Osteocyte (in vitro differentiated cells): ENCODE results near the gene COX7A2. TPM values are rescaled to one million over a fixed set of nuclear protein-coding genes. Genes with fewer than 3 reads are reported as not detected.
A peak's percentile ranks its signal among the peaks of the same experiment; 100 is the strongest.

Experiments used
- DNase-seq: peaks from one replicate; pipeline ENCODE4 v3.0.0; 2021; ENCODE audit warnings: mixed read lengths; ENCODE audit not compliant: unreplicated experiment; ENCODE audit errors: extremely low spot score
- H3K27ac Mint-ChIP-seq: one replicate; pipeline ENCODE4 v1.8.0; 2021; ENCODE audit warnings: mild to moderate bottlenecking, mixed read lengths; ENCODE audit not compliant: unreplicated experiment
- H3K27me3 Mint-ChIP-seq: one replicate; pipeline ENCODE4 v1.8.0; 2021; ENCODE audit warnings: mixed read lengths; ENCODE audit not compliant: unreplicated experiment
- H3K36me3 Mint-ChIP-seq: one replicate; pipeline ENCODE4 v1.8.0; 2021; ENCODE audit warnings: mixed read lengths; ENCODE audit not compliant: unreplicated experiment
- H3K4me1 Mint-ChIP-seq: one replicate; pipeline ENCODE4 v1.8.0; 2021; ENCODE audit warnings: mixed read lengths; ENCODE audit not compliant: unreplicated experiment
- H3K4me3 Mint-ChIP-seq: one replicate; pipeline ENCODE4 v1.8.0; 2021; ENCODE audit warnings: mild to moderate bottlenecking, moderate library complexity, mixed read lengths; ENCODE audit not compliant: unreplicated experiment
- H3K9me3 Mint-ChIP-seq: one replicate; pipeline ENCODE4 v1.8.0; 2021; ENCODE audit warnings: mixed read lengths; ENCODE audit not compliant: unreplicated experiment
- CTCF ChIP-seq: fragments of 200-600 bp; sonication (generic); IDR thresholded peaks from 2 replicates; pipeline ENCODE4 v1.5.0; 2021; ENCODE audit warnings: antibody characterized with exemption, mild to moderate bottlenecking, moderate library complexity
- total RNA-seq: library from RNA; stranded (reverse); gene quantifications from 2 replicates; pipeline ENCODE4 v1.2.1, GENCODE V29; 2021

COX7A2 gene
- total RNA-seq, 1 donor from 2014 or later = 253 TPM

GRCh38 chr6:75246386-75246785, 2.8 kb upstream of the COX7A2 start:
- no peaks in the 10 kb centered on the region for H3K9me3 Mint-ChIP-seq
- no peaks in the 10 kb centered on the region for H3K27me3 Mint-ChIP-seq
- no peak for DNase-seq
- H3K36me3 Mint-ChIP-seq = peaks cover 6% of the 10 kb centered on the region
- no peak overlapping the region for H3K27ac Mint-ChIP-seq
- TF ChIP-seq CTCF = no peak
- no peak overlapping the region for H3K4me3 Mint-ChIP-seq
- peaks cover 25% of the 10 kb centered on the region for H3K4me1 Mint-ChIP-seq

GRCh38 chr6:75244063-75244584, 523 bp upstream of the COX7A2 start:
- H3K9me3 Mint-ChIP-seq = no peaks in the 10 kb centered on the region
- peak overlapping the region; percentile 97 for H3K4me3 Mint-ChIP-seq
- peak overlapping the region; percentile 98 for H3K27ac Mint-ChIP-seq
- no peak for TF ChIP-seq CTCF
- no peaks in the 10 kb centered on the region for H3K27me3 Mint-ChIP-seq
- peaks cover 31% of the 10 kb centered on the region for H3K4me1 Mint-ChIP-seq
- peaks cover 20% of the 10 kb centered on the region for H3K36me3 Mint-ChIP-seq
- no peak for DNase-seq

GRCh38 chr6:75236630-75237029, 7.0 kb downstream of the COX7A2 start:
- no peak for TF ChIP-seq CTCF
- Mint-ChIP-seq H3K9me3 (no peaks in the 10 kb centered on the region), H3K4me1 (peaks cover 11% of the 10 kb centered on the region), H3K36me3 (peaks cover 38% of the 10 kb centered on the region), H3K27ac (no peak overlapping the region), H3K27me3 (no peaks in the 10 kb centered on the region), H3K4me3 (no peak overlapping the region)
- no peak for DNase-seq

GRCh38 chr6:75235271-75235670, 8.3 kb downstream of the COX7A2 start:
- TF ChIP-seq CTCF = no peak
- Mint-ChIP-seq H3K4me1 (peaks cover 6% of the 10 kb centered on the region), H3K27ac (no peak overlapping the region), H3K36me3 (peaks cover 27% of the 10 kb centered on the region), H3K9me3 (no peaks in the 10 kb centered on the region), H3K27me3 (no peaks in the 10 kb centered on the region), H3K4me3 (no peak overlapping the region)
- no peak for DNase-seq

GRCh38 chr6:75234126-75234865, 9.3 kb downstream of the COX7A2 start:
- no peak for TF ChIP-seq CTCF
- Mint-ChIP-seq H3K9me3 (no peaks in the 10 kb centered on the region), H3K27ac (no peak overlapping the region), H3K36me3 (peaks cover 20% of the 10 kb centered on the region), H3K4me3 (no peak overlapping the region), H3K4me1 (peaks cover 6% of the 10 kb centered on the region), H3K27me3 (no peaks in the 10 kb centered on the region)
- no peak for DNase-seq
